Fibroblast of skin of right quadriceps (primary cell): ENCODE results near the gene DDA1.

Experiments
- DNase-seq: peaks from one replicate; pipeline ENCODE4 v3.0.0-alpha.2; 2013

Gene DDA1

DNA sequence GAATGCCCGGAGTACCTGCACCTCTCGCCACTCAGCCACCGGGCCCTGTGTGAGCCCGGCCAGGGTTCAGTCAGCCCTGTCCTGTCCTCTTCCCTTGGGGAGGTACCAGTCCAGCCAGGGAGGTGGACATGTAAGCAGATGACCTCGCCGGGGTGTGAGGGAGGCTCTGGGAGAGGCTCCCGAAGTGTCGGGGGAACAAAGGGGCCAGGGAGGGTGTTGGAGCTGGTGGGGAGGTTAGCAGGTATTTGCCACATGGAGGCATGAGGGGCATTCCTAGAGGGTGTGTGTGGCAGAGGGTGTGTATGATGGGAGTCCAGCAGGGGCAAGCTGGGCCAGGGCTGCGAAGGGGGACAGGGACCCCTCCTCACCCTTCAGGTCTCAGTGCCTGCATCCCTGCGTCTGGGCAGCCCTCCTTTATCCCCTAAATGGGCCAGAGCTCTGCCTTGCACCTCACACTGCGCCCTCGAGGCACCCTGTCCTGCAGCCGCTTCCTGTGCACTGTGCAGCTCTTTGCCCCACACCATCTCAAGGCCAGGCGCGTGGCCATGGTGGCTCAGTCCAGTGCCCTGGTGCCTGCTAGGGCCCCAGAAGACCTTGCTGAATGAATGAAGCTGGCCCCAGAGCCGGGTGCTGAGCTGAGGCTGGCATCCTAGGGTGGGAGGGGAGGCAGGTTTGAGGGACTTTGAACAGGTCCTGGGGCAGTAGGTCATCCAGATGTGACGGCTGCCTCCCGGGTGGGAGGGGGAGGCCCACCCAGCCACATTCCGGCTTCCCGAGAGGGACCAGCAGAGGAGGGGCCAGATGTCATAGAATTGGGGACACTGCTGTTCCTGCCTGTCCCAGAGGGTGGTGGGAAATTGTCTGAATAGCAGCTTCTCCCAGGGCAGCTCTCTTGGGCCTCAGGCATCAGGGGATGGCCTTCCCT, 3.1 kb downstream of the DDA1 start:
- no peak for DNase-seq

DNA sequence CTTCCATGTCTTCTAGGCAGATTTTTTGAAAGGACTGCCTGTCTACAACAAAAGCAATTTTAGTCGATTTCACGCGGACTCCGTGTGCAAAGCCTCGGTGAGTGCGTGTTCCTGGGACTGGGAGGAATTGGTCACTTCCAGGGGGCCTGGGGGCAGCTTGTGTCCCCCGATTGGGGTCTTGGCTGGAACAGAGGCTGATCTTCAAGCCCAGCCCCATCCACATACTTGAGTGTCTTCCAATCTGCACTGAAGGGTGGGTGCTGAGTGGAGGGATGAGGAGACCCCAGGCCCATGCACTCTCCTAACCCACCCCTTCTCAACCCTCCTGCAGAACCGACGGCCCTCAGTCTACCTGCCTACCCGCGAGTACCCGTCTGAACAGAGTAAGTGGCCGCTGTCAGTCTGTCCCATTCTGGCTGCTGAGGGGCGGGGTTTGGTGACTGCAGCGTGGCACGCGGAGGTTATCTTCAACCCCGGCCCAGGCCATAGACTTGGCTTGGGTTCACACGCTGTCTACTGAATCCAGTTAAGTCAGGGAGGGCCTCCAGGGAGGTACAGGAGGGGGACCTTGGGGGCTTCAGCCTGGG, 4.7 kb downstream of the DDA1 start:
- DNase-seq = no peak

DNA sequence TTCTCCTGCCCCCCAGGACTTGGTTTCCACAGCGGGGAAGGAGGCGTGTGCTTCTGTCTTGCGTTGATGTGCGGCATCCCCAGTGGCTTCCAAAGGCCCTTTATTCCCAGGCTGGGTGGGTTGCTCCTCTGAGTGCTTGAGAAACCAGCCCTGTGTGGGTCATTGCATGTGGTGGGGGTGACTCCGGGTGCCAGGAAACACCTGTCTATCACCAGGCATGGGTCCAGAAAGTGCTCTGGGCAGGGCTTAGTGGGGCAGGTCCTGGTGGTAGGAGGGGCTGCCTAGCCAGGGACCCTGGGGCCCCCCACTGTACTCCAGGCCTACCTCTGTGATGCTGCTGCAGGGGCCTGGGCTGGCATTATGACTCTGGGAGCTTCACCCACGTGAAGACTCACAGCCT, 9.6 kb downstream of the DDA1 start:
- DNase-seq = no peak

DNA sequence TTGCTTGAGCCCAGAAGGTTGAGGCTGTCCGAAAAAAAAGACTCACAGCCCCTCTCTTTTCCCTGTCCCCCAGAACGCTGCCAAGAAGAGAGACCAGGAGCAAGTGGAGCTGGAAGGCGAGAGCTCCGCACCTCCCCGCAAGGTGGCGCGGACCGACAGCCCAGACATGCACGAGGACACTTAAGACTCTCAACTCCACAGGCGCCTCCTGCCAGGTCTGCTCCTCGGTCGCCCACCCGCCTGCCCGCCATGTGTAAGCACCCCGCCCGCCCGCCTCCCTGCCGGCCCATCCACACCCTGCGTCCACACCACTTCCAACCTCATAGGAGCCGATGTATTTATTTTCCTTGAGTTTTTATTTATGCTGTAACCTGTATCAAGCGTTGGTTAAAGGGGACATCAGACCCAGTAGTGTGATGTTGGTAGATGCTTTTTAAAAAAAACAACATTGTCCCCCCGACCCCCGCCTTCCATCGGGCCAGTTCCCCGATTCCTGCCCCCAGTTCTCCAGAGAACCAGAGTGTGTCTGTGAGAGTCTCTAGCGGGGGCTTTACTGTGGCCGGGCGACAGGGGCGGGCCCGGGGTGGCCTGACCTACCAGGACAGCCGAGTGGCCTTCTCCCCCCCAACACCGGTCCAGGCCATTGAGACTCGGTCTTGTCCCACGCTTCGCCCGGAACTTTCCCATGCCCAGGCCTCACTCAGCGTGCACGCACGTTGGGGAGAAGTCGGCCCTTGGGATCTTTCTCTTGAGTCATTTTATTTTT, 10.3 kb downstream of the DDA1 start:
- no peak for DNase-seq

DNA sequence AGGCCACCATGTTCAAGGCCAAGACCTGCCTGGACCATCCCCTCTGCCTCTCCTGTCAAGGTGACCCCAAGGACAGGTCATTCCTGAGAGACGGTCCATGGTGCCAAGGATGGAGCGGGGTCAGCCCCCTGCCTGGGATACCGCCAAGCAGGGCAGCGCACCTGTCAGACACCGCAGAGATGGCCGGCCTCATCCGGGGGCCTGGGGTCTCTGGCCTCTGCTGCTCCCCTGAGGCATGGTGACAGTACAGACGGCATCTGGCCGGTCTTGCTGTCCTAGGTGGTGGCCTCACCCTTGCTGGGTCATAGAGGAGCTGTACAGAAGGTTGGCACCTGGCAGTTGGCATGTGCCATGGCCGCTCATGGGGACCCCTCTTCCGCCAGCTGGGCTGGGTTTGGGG, 11.1 kb downstream of the DDA1 start:
- DNase-seq = no peak

DNA sequence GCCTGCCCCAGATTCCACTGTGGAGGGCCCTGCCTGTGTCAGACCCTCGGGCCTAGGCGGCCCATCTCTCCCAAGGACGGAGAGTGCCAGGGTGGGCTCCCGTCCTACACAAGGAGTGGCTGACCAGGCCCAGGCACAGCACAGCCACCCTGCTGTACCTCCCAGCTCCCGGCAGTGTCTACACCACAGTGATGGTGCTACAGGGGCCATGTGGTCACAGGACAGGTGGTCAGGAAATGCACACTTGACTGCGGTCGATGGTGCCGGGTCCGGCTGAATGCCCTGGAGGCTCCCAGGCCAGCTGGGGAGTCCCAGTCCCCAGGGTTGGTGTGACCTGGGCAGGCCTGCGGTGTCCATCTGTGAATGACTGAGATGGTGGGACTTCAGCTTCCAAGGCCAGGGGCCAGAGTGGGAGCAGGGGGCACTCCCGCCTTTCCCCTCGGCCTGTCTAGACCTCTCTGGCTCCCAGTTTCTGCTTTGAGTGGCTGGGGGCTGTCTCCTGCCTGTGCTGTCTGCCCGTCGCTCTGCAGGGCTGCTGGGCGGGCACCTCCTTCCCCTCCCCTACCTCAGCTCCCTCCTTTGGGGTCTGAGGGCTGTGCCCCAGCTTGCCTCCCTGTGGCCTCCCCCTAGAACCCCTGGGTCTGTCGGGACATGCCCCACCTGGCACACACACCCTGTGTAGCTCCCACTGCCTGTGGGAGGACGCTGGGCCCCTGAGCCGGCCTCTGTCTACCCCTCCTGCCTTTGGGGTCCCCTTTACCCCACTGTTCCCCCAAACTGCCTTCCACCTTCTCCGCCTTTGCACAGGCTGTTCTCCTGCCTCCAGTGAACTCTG, 12.5 kb downstream of the DDA1 start:
- no peak for DNase-seq

DNA sequence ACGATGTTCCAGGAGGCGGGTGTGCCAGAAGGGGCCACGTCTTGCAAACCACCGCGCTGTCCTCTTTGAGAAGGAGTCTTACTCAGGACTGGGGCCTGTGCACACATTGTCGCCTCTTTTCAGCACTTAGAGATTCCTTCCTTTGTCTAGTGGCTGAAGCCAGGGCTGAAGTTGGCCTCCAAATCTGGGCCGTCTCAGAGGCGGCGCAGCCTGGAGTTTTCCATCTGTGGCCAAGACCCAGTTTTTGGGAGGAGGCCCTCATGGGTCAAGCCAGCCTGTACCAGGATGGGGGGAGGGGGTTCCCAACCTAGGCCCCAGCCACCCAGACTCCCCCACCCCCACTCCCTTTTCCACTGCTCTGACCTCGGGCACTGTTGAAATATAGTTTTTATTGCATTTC, 13.5 kb downstream of the DDA1 start:
- no peak for DNase-seq

DNA sequence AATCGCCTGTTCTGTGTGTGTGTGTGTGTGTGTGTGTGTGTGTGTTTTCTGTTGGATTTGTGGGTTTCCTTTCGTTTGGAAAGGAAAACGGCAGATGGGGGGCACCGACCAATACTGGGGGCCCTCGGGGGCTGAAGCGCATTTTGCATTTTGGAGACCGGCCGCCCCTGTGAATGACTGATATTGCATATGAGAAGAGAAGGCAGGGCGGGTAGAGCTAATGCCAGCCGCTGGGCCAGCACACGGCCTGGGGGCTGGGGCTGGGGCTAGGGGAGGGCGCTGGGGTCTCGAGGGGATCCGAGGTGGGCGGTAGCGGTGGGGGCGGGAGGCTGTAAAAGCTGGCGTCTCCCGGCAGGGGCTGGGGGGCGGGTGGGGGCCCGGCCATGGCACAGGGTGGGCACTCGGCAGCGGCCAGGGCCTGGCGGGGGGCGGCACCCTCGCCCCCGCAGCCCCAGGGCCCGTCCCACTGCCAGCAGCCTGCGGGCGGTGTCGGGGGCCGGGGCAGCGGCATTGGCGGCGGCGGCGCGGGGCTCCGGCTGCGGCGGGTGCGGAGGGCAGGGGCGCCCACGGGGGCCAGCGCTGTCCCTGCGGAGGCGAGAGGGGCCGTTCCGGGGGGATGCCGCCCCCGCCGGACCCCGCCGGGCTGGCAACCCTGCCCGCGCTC, 14.1 kb downstream of the DDA1 start:
- DNase-seq = no peak

DNA sequence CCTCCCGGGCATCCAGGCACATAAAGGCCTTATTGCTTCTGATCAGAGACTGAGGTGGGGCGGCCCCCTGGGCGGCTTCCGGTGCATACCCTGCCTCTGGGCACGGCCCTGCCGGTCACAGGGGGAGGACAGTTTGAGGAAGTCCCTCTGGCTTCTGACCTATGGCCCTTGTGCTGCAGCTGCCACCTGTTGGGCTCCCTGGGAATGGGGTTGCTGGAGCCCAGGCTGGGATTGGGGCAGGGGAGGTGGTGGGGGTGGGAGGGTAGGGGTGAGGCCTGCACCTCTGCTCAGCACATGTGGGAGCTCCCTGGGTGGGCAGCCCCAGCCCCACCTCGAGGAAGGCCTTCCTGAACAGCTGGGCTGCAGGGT, 14.6 kb downstream of the DDA1 start:
- no peak for DNase-seq

DNA sequence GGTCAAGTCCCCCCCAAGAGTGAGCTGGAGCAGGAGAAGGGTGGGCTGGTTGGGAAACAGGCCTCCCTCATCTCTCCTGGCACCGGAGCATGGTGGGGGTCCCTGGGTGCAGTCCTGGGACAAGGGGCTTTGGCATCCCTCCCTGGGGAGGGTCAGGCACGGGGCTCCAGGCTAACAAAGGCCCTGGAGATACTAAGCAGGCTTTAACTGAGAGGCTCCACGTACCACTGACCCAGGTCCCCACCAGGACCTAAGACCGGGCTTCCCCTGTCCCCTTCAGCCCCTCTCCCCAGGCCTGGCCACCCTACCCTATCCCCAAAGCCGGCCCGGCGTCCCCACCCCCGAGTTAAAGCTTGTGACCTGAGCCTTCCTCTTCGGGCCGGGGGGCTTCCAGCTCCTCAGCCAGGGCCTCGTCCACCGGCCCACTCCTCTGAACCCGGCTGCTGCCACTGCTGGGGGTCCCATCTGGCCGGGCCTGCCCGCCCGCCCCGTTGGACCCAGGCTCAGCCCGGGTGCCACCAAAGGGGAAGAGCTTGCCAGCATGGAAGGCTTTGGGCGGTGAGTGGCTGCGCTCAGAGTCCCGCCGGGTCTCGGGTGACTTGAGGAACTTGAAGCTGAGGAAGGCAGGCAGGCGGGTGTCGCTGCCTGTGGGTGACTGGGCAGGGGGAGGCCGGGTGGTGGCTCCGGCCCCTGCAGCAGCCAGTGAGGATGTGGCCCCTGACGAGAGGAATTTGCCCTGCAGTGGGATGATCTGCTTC, 15.2 kb downstream of the DDA1 start:
- DNase-seq = no peak

DNA sequence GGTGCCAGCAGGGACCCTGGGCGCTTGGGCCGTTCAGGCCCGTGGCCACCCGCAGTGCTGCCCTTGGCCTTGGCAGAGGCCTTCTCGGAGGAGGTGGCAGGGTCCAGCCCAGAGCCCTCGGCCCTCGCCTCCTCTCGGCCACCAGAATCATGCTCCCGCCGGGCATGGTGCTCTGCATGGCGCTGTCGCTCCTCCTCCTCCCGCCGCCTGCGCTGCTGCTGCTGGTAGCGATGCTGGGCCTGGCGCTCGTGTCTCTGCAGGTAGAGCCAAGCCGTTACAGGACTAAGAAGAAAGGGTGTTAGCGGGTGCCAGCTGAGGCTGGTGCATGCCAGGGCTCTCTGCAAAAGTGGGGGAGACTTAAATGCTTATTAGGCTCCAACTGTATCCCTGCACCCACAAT, 15.8 kb downstream of the DDA1 start:
- no peak for DNase-seq

DNA sequence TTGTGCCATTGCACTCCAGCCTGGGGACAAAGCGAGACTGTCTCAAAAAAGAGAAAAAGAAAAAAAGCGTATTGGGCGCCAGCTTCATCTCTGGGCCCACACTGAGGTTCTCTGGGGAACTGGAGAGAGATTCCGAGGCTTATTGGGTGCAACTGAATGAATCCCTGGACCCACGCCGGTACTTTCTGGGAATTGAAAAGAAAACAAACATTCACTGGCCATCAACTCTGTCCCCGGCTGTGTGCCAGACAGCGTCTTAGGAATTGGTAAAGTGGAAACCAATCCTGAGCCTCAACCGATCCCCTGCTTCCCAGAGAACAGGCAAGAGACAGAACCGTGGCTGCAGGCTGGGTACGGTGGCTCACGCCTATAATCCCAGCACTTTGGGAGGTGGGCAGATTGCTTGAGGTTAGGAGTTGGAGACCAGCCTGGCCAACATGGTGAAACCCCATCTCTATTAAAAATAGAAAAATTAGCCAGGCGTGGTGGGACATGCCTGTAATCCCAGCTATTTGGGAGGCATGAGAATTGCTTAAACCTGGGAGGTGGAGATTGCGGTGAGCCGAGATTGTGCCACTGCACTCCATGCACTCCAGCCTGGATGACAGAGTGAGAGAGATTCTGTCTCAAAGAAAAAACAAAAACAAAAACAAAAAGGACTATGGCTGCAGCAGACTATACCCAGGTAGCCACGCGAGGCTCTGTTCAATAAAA, 16.7 kb downstream of the DDA1 start:
- no peak for DNase-seq

DNA sequence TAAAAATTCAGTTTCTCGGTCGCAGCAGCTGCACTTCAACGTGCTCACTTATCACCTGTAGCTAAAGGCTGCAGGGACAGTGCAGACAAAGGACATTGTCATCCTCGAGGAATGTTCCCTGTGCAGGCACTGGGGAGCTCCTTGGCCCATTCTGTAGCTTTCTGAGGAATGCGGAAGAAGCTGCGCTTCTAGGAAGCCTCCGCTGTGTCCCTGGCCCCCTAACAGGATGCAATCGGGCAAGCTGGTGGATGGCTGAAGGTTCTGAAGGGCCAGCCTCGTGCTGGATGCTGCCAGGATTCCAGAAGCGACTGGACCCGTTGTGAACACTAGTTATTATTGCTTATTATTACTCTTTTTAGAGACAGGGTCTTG, 17.2 kb downstream of the DDA1 start:
- DNase-seq = no peak

DNA sequence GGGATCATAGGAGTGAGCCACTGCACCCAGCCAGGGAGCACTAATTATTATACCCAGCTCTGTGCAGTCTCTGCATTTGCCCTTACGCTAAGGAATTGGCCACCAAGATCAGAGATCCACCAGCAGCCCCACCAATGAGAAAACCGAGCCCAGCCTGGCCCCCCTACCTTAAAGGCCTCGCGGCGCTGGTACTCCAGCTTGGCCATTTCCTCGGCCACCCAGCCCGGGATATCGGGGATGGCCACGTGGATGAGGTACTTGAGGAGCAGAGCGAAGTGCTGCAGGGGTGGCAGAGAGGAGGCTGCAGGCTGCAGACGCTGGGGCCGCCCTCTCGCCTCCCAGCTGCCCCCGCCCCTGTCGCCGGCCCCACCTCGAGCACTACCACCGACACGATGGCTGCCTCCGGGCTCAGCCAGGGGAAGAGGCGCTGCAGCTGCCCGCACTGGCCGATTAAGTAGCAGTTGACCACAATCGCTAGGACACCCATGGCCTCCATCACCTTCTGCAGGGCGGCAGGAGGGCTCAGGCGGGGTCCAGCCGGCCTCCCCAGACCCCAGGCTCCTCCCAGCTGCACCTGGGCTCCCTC, 17.8 kb downstream of the DDA1 start:
- no peak for DNase-seq

DNA sequence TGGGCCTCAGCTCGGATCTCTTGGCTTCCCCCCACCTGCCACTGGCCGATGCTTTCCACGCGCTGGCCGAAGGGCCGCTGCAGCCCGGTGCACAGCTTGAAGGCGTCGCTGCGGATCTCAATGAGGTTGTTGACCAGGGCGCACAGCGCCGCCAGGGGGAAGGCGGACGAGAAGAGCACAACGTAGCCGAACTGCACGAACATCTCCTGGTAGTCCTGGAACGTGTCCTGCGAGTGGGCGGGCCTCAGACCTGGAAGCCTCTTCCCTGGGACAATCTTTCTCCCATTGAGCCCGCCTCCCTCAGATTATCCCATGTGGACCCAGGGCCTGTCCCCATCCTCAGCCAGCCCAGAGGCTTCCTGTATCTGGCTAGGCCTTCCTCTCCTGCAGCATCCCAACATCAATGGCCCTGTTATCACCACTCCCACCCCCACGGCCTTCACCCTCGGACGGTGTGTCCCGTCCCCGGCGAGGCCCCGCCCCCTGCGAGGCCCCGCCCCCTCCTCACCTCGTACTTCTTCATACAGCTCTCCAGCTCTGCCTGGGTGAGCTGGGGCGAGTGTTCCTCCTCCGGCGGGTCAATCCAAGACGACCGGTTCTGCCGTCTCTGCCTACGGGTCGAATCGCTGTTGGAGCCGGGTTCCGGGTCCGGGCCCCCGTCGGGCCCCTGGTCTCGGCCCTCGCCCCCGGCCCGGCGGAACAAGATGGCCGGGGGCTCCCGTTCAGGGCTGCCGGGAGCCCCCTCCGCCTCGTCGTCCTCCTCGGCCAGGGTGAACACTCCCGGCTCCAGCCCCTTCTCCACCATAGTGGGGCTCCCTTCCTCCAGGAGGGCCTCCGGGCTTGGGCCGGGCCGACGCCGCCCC, 18.5 kb downstream of the DDA1 start:
- DNase-seq = no peak

DNA sequence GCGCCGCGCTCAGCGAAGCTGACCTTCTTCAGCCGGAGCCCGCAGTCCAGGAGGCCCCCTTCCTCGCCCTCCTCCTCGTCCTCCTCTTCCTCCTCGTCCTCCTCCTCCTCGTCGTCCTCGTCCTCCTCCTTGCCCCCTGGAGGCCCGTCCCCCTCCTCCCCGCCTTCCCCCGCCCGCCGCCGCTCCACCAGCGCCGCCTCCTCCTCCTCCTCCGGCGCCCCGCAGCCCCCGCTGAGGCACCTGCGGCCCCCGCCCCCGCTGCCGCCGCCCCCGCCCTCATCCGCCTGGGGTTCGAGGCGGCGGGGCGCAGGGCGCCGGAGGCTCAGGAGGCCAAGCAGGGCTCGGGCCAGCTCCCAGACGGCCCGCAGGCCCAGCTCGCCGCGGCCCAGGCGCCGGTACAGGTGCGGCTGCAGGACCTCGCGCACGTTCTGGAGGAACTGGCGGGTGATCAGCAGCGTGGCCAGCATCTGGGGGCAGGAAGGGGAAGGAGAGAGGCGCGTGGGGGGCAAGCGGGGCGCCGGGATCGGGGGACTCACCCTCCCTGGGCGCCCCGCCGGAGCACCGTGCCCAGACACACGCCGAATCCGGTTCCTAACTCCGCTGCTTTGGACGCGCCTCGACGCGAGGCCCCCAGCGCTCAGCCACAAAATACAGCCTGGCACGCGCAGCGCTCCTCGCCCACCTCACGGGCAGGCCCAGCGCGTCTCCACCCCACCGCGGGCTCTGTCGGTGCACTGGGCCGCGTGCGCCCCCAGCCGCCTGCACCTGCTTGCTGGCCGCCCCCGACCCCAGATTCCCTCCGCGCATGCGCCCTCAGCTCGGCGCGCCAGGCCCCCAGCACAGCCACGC, 19.4 kb downstream of the DDA1 start:
- no peak for DNase-seq

DNA sequence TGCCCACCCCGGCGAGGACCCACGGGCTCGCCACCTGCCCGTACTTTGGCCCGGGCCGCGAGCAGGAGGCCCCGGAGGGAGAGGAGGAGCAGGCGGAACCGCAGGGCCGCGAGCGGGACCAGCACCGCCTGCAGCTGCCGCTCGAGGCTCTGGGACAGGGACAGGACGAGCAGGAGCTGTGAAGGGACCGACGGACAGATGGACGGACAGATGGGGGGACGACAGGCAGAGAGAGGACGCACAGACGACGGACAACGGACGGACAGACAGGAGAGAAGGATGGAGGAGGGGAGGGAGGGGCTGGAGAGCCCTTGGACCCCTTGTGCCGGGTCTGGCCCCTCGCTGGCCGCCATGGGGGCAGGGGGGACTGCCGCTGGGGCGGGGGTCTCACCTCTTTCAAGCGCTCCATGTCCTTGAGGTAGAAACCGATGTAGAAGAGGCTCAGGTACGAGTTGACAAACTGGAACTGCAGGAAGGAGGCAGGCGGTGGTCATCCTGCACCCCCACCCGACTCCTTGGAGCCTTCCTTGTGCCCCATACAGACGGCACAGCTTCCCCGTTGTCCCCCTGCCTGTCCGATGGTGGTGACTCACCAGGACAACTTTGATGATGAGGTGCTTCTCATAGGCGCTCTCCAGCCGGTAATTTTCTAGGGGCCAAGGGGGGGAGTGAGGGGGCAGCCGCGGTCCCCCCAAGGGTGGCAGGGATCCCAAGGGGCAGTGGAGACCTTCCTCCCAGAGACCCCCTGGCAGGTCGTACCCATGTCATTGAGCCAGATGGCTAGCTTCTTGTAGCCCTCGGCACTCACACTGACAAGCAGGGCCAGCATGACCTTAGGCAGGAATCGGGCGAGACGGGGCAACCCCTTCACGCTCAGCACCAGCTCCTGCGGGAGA, 20.3 kb downstream of the DDA1 start:
- DNase-seq = no peak
